Measurements from ENCODE around the gene SNAPC2. TPM values are rescaled to one million over a fixed set of nuclear protein-coding genes. Genes with fewer than 3 reads are reported as not detected.
A peak's percentile ranks its signal among the peaks of the same experiment; 100 is the strongest.

SNAPC2 gene
- total and polyA plus RNA-seq, 2 of the 13 experiments (the other 11 are each of a cell fraction or from before 2014, with no cell fraction given): 10.2 to 12.7 TPM

- peak; percentile 88; the same call in 1 of the 2 replicates for TF ChIP-seq ZNF142 (CRISPR knock-in tag; IDR thresholded peaks at IDR 0.05)
- TF ChIP-seq ZSCAN12 (CRISPR knock-in tag; IDR thresholded peaks at IDR 0.05): 0 out of 2 replicates have a peak, but pooled peaks have one; percentile 68
- 0 out of 2 replicates have a peak, but pooled peaks have one; percentile 61 for TF ChIP-seq ZNF841 (CRISPR knock-in tag; IDR thresholded peaks at IDR 0.05; ENCODE audit: borderline replicate concordance)
- peak; percentile 69; the same call in 1 of the 2 replicates for TF ChIP-seq TERF1 (CRISPR knock-in tag; IDR thresholded peaks at IDR 0.05)
- no peak for TF ChIP-seq ZNF350 (CRISPR knock-in tag; IDR thresholded peaks at IDR 0.05; ENCODE audit: borderline replicate concordance, low read depth)
- 0 out of 2 replicates have a peak, but pooled peaks have one; percentile 51 for TF ChIP-seq ZBTB43 (CRISPR knock-in tag; conservative IDR thresholded peaks at IDR 0.05)
- no peak; the same call in 1 of the 2 replicates for TF ChIP-seq ZHX2 (IDR thresholded peaks at IDR 0.05; ENCODE audit: low read depth)
- TF ChIP-seq ZHX2 (CRISPR knock-in tag; IDR thresholded peaks at IDR 0.05; ENCODE audit: borderline replicate concordance): 0 out of 2 replicates have a peak, but pooled peaks have one; percentile 82
- no peak for TF ChIP-seq NCOA2 (CRISPR knock-in tag; IDR thresholded peaks at IDR 0.05)
- TF ChIP-seq GMEB1 (CRISPR knock-in tag; IDR thresholded peaks at IDR 0.05; ENCODE audit: borderline replicate concordance): peak; percentile 37; the same call in 1 of the 2 replicates
- no peak for TF ChIP-seq ZNF337 (CRISPR knock-in tag; IDR thresholded peaks at IDR 0.05; ENCODE audit: borderline replicate concordance, low read depth)
Measured at GRCh38 chr19:7925171-7925851, 5.2 kb downstream of the SNAPC2 start (continued).
